GM20431 (cell line): ENCODE data around the gene ATN1.
"Not testable (repeated sequence)": the region's sequence is repeated elsewhere in the genome, so short reads cannot be mapped to it uniquely, and the experiment has no call there.

ENCODE experiments used
- in situ Hi-C: fragments of 300-500 bp; cut with MseI, MboI; formaldehyde crosslinking; loops from one replicate; pipeline ENCODE4 v1.15.0; 2020; ENCODE audit warnings: low sequenced_read_pairs; ENCODE audit not compliant: unreplicated experiment

Gene ATN1

DNA sequence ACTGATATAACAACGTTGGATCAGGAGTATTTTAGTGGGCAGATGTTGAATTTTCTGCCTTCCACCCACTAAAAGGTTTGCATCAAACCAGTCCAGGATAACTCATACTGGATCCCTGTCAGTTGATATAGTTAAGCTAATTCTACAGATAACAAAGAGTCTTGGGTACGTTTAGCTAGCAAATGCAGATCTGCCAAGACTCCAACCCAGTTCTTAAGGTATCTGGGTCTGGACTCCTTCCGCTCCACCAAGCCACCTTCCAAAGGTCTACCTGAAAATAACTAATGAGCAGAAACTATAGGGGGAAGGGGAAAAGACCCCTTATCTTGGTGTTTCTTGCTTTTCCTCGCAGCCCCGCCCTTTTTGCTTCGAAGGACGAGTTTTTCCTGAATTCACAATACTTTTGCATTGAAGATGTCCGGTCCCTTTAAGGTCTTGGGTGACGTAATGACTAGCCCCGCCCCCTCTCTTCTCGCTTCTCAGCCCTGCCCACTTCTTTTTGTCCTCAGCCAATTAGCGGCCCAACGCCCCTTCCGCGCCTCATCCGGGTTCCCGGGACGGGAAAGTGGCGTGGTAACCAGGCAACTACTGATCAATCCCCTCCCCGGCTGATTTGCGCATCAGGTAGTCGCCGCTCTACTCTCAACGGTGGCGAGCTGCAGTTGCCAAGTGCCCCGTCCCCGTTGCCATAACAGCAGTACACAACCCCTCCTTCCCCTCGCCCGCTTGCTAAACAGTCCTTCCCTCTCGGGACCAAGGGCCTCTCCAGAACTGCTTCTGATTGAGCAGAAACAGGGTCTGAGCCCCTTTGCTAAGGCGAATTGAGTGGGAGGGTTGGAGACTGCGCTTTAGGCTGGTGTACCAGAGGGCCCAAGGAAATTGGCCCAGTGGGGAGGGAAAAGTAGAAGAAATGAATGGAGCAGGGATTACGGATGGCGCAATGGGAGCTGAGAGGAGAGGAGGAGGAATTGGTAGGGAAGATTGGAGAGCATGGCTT lies 23.2 kb upstream of the ATN1 start, which contains the start of gene LRRC23:
Gene LRRC23 (plus strand): TSS at position 543 of the 997 bp plus-strand sequence. CDS start 812 bp downstream, outside the sequence.
- in situ Hi-C loops = no loop called here

DNA sequence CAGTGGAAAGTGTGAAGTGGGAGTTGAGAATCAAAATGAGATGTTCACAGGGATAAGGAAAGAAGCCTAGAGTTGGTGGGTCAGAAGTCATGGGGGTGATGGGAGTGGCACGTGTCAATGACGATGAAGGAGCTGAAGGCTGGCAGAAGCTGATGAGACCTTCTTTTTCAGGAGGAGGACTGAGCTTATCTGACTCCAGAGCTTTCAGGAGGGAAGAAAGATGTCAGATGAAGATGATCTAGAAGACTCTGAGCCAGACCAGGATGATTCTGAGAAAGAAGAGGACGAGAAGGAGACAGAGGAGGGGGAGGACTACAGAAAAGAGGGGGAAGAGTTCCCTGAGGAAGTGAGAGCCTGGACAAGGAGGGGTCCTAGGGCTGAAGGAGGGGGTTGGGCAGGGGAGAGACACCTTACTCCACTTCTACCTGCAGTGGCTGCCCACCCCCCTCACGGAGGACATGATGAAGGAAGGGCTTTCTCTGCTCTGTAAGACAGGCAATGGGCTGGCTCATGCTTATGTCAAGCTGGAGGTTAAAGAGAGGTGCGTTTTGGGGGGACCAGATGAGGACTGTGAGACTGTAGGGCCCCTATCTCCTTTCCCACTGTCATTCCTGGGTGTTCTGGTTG lies 22.2 kb upstream of the ATN1 start:
- in situ Hi-C loops = no loop called here

DNA sequence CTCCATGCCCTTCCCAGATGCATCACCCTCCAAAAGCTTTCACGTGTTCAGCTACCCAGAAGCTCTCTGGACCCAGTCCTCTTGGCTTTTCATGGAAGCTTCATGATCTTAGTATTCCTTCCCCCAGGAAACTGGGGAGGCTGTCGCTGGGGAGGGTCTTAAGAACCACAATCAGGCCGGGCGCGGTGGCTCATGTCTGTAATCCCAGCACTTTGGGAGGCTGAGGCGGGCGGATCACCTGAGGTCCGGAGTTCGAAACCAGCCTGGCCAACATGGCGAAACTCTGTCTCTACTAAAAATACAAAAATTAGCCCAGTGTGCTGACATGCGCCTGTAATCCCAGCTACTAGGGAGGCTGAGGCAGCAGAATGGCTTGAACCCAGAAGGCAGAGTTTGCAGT lies 19.6 kb upstream of the ATN1 start:
- in situ Hi-C loops = not testable (repeated sequence)

DNA sequence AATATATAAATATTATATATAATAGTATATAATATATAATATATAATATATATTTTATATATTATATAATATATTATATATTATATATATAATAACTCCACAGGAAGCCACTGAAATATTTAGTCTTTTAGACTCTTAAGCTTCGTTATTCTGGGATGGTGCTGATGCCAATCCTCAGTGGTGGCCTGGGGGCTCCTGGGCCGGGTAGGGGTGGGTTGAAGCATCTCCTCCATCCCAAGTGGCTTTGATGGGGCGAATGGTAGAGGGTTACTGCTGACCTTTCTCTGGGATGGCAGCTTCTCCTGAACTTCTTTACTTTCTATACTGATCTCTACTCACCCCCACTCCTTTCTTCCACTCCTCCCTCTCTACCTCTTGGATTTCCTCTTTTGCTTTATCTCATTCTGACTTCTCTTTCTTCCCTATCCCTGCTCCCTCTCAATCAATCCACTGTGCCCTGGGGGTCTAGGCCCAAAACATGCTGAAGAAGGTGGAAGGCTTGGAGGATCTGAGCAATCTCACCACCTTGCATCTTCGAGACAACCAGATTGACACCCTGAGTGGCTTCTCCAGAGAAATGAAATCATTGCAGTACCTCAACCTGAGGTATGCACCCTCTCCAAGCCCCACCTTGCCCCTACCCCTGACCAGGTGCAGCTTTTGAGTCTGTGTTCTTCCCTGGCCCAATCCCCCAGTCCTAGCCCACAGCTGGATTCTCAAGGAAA lies 18.2 kb upstream of the ATN1 start:
- in situ Hi-C loops = no loop called here

DNA sequence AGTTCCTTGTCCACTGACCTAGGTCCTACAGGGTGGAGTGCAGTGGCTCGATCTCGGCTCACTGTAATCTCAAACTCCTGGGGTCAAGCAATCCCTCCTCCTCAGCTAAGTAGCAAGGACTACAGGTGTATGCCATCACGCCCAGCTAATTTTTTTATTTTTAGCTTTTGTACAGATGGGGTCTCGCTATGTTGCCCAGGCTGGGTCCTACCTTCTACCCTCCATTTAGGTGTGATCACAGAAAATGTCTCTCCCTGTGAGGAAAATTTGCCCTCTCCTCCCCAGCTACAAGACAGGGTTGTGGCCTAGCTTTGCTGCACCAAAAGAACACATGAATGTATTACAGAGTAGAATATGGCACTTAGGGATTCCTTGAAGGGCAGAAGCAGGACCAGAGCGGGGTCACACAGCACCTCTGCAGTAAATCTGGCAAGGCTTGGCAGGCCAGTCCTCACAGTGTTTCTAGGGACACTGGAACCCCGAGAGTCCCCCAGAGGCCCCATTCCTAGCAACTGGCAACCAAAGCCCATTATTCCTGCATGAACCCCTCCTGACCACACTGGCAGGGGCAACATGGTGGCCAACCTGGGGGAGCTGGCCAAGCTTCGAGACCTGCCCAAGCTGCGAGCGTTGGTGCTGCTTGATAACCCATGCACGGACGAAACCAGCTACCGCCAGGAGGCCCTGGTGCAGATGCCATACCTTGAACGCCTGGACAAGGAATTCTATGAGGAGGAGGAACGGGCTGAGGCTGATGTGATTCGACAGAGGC lies 15.4 kb upstream of the ATN1 start:
- in situ Hi-C loops = no loop called here

DNA sequence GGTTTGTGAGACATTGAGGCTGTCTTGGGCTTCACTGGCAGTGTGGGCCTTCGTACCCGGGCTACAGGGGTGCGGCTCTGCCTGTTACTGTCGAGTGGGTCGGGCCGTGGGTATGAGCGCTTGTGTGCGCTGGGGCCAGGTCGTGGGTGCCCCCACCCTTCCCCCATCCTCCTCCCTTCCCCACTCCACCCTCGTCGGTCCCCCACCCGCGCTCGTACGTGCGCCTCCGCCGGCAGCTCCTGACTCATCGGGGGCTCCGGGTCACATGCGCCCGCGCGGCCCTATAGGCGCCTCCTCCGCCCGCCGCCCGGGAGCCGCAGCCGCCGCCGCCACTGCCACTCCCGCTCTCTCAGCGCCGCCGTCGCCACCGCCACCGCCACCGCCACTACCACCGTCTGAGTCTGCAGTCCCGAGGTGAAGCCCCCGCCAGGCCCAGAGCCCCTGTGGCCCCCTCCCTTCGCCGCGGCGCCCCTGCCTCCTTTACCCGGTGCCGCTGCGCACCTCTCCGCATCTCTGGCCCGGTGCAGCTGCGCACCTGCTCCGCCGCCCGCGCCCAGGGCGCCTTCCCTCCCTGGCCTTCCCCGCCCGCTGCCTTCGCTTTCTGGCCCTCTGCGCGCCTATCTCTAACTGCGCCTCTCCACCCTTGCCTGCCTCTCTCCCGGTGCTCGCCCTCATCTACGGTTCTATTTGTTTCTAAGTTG lies 13.4 kb upstream of the ATN1 start, which contains the start of gene ENO2:
Gene ENO2 (plus strand): TSS at position 335 of the 701 bp plus-strand sequence. CDS start 1,253 bp downstream, outside the sequence.
- in situ Hi-C loops = no loop called here

DNA sequence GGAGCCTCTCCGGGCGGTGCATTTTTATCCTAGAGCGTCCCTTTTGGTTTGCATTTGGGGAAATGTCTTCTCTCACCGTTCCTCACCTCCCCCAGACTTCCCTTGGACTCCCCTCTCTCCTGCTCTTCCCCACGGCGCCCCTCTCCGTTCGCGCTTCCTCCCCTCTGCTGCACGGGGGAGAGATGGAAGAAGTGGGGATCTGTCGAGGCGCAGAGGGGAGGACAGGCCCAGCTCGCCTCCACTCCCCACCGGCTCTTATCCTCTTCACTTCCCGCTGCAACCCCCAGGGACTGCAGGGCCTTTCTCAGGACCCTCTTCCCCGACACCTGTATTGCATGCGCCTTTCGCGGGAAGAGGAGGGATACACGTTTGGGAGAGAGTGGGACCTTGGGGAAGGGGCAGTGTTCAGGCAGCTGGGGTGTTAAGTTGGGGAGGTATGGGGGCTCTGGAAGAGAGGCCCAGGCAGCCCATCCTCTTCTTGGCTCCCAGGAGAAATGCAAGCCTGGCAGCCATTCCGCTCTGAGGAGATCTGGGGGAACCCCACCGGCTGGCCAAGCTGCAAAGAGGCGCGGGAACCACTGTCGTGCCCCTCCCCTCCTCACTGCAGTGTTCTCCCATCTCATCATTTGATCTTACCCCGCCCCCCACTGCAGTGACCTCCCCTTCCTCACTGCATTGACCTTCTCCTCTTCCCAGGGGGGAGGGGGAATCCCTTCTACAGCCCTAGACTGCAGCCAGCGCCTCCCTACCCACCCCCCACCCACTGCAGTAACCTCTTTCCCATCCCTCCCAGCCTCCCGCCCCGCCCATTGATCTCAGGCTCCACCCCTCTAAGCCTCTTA lies 12.6 kb upstream of the ATN1 start:
- in situ Hi-C loops = no loop called here

DNA sequence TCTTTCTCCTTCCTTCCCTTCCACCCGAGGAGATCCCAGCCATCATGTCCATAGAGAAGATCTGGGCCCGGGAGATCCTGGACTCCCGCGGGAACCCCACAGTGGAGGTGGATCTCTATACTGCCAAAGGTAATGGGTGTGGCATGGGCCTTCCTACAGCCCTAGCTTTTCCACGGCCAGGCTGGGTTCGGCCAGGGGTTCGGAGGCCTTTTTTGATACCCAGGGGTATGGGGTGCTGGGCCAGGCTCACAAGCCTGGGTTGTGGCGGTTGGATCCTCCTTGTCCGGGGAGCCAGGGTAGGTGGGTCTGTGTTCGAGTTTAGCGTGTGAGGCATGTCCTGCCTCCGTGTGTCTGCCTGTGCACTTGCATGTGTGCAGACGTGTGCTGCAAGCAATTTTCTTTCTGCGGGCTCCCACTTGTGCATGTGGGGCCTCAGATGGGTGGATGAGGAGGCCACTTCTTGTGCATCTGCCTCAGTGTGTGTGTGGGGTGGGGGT lies 11.9 kb upstream of the ATN1 start:
- in situ Hi-C loops = no loop called here

DNA sequence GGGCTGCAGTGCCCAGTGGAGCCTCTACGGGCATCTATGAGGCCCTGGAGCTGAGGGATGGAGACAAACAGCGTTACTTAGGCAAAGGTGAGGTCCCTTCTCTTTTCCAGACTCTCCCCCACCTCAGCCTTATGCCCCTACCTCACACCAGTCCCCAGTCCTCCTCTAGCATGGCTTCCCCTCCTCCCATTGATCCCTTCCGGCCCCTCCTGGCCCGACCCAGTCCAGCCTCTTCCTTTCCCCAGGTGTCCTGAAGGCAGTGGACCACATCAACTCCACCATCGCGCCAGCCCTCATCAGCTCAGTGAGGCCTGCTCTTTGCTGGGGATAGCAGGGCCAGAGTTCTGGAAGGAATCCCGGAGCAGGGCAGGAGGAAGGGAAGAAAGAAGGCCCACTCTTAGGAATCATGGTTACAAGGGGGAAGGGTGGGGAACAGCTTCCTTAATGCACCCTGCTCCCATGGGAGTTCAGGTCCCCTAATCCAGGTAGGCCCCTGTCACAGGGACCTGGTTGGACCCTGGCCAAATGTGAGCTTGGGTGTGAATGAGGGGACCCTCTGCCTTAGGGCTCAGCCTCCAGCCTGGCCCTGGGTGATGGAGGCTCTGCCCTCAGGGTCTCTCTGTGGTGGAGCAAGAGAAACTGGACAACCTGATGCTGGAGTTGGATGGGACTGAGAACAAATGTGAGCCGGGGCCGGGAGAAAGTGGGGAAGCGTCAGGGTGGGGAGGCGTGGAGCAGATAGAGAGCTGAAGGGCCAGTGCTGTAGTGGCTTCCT lies 11.1 kb upstream of the ATN1 start:
- in situ Hi-C loops = no loop called here

DNA sequence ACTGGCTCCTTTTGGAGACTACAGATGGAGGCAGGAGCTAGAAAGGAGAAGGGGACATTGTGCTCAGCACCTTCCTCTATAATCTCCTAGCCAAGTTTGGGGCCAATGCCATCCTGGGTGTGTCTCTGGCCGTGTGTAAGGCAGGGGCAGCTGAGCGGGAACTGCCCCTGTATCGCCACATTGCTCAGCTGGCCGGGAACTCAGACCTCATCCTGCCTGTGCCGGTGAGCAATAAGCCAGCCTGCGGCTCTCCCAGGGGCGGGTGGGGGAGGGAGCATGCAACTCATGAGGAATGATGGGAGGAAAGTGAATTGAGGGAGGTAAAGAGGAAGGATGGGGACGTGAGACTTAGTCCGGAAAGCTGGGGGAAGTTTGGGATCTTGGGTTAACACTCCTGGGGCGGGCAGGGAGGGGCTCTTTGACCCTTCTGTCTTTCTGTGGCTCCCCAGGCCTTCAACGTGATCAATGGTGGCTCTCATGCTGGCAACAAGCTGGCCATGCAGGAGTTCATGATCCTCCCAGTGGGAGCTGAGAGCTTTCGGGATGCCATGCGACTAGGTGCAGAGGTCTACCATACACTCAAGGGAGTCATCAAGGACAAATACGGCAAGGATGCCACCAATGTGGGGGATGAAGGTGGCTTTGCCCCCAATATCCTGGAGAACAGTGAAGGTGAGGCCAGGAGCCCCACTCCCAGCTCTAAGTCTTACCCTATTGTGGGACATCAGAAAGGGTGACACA lies 10.1 kb upstream of the ATN1 start:
- in situ Hi-C loops = no loop called here

DNA sequence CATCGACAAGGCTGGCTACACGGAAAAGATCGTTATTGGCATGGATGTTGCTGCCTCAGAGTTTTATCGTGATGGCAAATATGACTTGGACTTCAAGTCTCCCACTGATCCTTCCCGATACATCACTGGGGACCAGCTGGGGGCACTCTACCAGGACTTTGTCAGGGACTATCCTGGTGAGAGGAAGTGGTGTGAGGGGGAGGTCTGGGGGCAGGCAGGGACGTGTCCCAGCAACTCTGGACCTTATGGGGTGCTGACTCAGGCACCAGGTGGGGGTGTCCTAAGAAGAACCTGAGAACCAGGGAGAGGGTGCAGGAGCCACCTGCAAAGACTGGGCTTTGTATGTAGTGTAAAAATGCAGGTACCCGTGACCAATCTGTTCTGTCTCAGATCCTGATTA lies 8.2 kb upstream of the ATN1 start:
- in situ Hi-C loops = no loop called here

DNA sequence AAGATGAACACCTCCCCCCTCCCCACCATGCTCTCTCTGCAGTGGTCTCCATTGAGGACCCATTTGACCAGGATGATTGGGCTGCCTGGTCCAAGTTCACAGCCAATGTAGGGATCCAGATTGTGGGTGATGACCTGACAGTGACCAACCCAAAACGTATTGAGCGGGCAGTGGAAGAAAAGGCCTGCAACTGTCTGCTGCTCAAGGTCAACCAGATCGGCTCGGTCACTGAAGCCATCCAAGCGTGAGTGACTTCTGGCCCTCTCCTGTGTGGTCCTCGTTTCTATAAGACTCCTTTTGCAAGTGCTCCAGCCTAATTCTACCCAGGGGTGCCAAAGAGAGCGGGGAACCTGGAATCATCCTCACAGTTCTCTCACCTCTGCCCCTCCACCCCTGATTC lies 6.2 kb upstream of the ATN1 start:
- in situ Hi-C loops = no loop called here

DNA sequence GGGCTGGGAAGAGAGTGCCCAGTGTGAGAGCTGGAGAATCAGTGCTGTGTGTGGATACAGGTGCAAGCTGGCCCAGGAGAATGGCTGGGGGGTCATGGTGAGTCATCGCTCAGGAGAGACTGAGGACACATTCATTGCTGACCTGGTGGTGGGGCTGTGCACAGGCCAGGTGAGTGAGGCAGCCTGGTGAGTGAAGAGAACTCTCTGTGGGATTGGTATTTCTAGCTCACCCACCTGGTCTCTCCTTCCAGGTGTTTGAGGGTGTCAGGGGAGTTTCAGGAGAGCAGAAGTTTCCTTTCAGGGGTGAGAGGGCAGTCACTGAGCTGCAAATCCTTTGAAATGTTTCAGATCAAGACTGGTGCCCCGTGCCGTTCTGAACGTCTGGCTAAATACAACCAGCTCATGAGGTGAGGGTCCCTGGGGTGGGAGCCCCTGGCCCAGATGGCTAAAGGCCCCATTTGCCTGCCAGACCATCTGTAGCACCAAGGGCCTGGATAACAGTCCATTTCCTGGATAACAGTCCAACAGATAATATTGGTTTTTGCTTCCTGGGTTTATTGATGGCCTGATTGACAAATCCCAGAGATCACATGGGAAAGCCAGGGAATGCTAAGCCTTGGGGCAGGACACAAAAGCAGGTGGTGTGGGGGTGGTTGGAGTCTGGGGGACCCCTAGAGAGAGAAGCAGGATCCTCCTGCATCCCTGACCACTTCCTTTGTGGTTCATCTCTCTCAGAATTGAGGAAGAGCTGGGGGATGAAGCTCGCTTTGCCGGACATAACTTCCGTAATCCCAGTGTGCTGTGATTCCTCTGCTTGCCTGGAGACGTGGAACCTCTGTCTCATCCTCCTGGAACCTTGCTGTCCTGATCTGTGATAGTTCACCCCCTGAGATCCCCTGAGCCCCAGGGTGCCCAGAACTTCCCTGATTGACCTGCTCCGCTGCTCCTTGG lies 5.5 kb upstream of the ATN1 start:
- in situ Hi-C loops = no loop called here

DNA sequence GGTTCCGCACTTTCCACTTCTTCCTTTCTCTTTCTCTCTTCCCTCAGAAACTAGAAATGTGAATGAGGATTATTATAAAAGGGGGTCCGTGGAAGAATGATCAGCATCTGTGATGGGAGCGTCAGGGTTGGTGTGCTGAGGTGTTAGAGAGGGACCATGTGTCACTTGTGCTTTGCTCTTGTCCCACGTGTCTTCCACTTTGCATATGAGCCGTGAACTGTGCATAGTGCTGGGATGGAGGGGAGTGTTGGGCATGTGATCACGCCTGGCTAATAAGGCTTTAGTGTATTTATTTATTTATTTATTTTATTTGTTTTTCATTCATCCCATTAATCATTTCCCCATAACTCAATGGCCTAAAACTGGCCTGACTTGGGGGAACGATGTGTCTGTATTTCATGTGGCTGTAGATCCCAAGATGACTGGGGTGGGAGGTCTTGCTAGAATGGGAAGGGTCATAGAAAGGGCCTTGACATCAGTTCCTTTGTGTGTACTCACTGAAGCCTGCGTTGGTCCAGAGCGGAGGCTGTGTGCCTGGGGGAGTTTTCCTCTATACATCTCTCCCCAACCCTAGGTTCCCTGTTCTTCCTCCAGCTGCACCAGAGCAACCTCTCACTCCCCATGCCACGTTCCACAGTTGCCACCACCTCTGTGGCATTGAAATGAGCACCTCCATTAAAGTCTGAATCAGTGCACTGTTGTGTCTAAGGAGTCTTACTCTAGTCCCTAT lies 4.6 kb upstream of the ATN1 start:
- in situ Hi-C loops = no loop called here

DNA sequence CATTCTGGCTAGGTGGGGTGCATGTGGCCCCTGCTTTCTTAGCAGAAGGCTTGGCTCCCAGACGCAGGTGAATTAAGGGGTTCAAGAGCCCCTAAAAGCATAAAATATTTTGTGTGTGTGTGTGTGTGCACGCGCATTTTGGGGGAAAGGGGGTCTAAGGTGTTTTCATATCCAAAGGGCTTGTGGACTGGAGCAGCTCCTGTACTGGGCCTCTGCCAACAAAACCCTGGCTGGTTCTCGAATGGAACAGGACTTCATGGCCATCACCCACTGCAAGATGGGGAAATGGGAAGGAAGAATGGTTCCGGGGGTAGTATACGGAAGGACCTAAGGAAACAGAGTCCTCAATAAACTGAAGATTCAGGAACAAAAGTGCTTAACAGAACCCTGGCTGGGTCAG lies 3.9 kb upstream of the ATN1 start:
- in situ Hi-C loops = no loop called here
